GM12874 (cell line): ENCODE data around the gene TUT7.

Experiments used
- CTCF ChIP-seq: IDR thresholded peaks from 2 replicates; pipeline ENCODE4 v1.5.1; 2011; ENCODE audit warnings: low read depth, mild to moderate bottlenecking, control low read depth, low read length, moderate library complexity; ENCODE audit not compliant: insufficient read depth

Gene TUT7

GRCh38 chr9:86342269-86342668 lies 11.9 kb downstream of the TUT7 start:
- no peak for TF ChIP-seq CTCF

- no peak for TF ChIP-seq CTCF
Measured at GRCh38 chr9:86341007-86341491, 13.2 kb downstream of the TUT7 start.

- no peak for TF ChIP-seq CTCF
Measured at GRCh38 chr9:86340356-86341006, 13.7 kb downstream of the TUT7 start.

GRCh38 chr9:86337469-86338108 lies 16.6 kb downstream of the TUT7 start:
- no peak for TF ChIP-seq CTCF

- no peak for TF ChIP-seq CTCF
Measured at GRCh38 chr9:86336058-86336457, 18.2 kb downstream of the TUT7 start.

GRCh38 chr9:86333651-86334050 lies 20.6 kb downstream of the TUT7 start:
- TF ChIP-seq CTCF: no peak

GRCh38 chr9:86330186-86330585 lies 24.0 kb downstream of the TUT7 start:
- no peak for TF ChIP-seq CTCF
